ENCODE results near the gene STUB1.
A peak's percentile ranks its signal among the peaks of the same experiment; 100 is the strongest.
"Not testable (repeated sequence)": the region's sequence is repeated elsewhere in the genome, so short reads cannot be mapped to it uniquely, and the experiment has no call there.

The STUB1 gene

DNA sequence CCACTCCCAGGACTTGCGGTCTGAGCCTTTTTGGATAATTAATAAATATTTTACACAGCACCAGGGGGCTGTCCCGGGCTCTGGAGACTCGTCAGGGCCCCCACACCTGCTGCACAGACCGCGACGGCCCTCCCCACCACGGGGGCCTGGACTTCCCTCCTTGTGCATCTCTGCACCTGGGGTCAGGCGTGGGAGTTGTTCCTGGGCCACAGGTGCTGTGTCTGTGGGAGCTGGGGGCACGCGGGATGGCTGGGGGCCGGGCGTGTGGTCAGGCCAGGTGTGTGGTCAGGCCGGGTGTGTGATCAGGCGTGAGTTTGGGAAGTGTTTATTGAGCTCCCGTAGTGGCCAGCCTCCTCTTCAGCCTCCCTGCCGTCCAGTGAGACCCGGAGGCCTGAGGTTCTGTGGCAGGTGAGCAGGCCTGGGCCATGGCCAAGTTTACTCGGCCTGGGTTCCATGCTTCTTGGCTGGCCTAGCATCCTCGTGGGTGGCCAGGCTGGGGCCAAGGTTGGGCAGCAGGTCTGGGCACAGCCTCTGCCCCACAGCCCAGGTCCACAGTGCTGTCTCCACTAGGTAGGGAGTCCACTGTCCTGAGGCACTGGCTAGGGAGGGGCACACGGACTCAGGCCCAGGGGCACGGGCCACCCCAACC lies 1.9 kb upstream of the STUB1 start:
- no peak for DNase-seq (ENCODE audit: extremely low read depth in 1 of 2, low read depth in 1 of 2)

- DNase-seq (ENCODE audit: extremely low read depth in 1 of 2, low read depth in 1 of 2), result no peak
These were observed 1.1 kb upstream of the STUB1 start for GRCh38 chr16:678858-679813.

GRCh38 chr16:680625-680945 lies 375 bp downstream of the STUB1 start:
- no peak for DNase-seq (ENCODE audit: extremely low read depth in 1 of 2, low read depth in 1 of 2)

GRCh38 chr16:680967-681745 lies 946 bp downstream of the STUB1 start:
- DNase-seq (ENCODE audit: extremely low read depth in 1 of 2, low read depth in 1 of 2), result no peak

DNA sequence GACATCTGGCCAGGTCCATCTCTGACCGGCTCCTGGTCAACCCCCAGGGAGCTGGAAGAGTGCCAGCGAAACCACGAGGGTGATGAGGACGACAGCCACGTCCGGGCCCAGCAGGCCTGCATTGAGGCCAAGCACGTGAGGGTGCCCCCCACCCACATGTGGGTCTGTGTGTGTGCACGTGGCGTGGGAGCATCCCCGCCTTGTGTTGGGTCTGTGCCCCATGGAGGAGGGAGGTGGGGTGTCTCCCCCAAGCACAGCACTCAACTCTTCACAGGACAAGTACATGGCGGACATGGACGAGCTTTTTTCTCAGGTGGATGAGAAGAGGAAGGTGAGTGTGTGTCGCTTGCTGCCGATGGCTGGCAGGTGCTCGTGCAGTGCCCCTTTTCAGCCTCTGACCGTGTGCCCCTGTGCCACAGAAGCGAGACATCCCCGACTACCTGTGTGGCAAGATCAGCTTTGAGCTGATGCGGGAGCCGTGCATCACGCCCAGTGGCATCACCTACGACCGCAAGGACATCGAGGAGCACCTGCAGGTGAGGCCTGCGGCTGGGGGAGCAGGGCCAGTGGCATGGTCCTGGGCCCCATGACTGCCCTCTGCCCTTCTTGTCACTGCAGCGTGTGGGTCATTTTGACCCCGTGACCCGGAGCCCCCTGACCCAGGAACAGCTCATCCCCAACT lies 1.7 kb downstream of the STUB1 start:
- DNase-seq (ENCODE audit: extremely low read depth in 1 of 2, low read depth in 1 of 2), result no peak

DNA sequence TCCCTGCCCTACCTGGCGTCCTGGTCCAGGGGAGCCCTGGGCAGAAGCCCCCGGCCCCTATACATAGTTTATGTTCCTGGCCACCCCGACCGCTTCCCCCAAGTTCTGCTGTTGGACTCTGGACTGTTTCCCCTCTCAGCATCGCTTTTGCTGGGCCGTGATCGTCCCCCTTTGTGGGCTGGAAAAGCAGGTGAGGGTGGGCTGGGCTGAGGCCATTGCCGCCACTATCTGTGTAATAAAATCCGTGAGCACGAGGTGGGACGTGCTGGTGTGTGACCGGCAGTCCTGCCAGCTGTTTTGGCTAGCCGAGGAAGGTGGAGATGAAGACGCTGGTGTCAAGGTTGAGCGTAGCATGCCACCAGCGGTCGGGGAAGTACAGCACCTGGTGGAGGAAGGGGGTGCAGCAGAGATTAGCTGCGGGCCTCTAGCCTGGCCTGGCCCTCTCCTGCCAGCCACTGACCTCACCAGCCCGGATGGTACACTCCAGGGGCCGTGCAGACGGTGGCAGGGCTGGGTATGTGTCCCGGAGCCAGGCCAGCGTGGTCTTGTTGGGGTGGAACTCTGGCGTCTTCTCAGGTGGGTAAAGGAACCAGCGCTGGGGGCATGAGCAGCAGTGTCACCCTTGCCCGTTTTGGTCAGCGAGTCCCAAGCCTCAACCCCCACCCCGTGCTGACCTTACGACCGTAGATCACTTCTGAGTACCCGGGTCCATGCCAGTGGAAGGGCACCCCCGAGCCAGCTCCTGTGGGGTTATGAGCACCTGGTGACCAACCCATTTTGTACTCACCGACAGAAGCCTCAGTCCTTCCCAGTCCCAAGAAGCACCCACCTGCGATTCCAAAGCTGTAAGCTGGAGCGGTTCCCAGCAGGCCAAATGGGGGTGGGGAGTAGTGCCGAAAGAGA lies 2.5 kb downstream of the STUB1 start:
- DNase-seq (ENCODE audit: extremely low read depth in 1 of 2, low read depth in 1 of 2), result no peak

- no peak for DNase-seq (ENCODE audit: extremely low read depth in 1 of 2, low read depth in 1 of 2)
These were observed 3.3 kb downstream of the STUB1 start for GRCh38 chr16:683396-684070.

GRCh38 chr16:684071-684794 lies 4.0 kb downstream of the STUB1 start, which contains the start of gene JMJD8:
Gene JMJD8 (minus strand): TSS chr16:684334. CDS start chr16:684319, 15 bp downstream.
- DNase-seq (ENCODE audit: extremely low read depth in 1 of 2, low read depth in 1 of 2), result peak; percentile 95 to 96

GRCh38 chr16:684961-685696 lies 4.9 kb downstream of the STUB1 start:
- no peak for DNase-seq (ENCODE audit: extremely low read depth in 1 of 2, low read depth in 1 of 2)

GRCh38 chr16:685967-686366 lies 5.8 kb downstream of the STUB1 start:
- no peak for DNase-seq (ENCODE audit: extremely low read depth in 1 of 2, low read depth in 1 of 2)

- DNase-seq (ENCODE audit: extremely low read depth in 1 of 2, low read depth in 1 of 2), result no peak
These were observed 6.5 kb downstream of the STUB1 start for GRCh38 chr16:686459-687260.

DNA sequence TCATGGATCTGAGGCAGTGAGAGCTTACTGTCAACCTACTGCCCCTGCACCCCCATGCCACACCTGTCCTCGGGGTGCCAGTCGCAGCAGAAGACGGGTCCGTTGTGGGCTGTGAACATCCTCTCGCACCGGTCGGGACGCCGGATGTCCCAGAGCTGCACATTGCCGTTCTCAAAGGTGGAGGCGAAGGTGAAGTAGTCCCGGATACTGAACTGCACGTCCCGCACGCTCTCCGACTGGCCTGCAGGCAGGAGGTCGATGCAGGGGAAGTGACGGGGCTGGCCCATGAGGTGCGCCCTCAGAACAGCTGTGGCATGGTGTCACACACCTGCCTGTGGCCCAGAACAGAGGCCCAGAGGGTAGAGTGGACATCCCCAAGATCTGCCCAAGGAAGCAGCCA lies 7.3 kb downstream of the STUB1 start:
- DNase-seq (ENCODE audit: extremely low read depth in 1 of 2, low read depth in 1 of 2), result no peak

- DNase-seq (ENCODE audit: extremely low read depth in 1 of 2, low read depth in 1 of 2), result no peak
These were observed 9.1 kb downstream of the STUB1 start for GRCh38 chr16:689175-689897.

GRCh38 chr16:691242-691641 lies 11.0 kb downstream of the STUB1 start:
- not testable (repeated sequence) for DNase-seq (ENCODE audit: extremely low read depth in 1 of 2, low read depth in 1 of 2)

- no peak for DNase-seq (ENCODE audit: extremely low read depth in 1 of 2, low read depth in 1 of 2)
These were observed 12.3 kb downstream of the STUB1 start for GRCh38 chr16:692356-693108.

DNA sequence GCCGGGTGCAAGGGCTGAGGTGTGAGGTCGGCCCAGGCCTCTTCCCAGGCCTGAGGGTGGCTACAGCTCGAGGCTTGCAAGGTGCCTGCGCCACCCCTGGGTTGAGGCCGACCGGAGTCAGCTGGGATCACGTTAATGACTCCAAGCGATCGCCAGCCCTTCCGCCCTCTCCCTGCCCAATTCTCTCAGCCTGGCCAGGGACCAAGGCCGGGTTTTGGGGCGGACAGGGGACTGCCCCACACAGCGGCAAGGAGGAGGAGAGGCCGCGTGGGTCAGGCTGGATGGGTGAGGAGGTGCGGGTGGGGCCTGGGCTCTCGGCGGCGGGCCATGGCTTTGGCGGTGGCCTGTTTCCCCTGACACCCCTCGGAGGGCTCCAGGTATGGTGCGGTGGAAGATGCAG lies 13.2 kb downstream of the STUB1 start:
- DNase-seq (ENCODE audit: extremely low read depth in 1 of 2, low read depth in 1 of 2), result no peak
